Stimulated activated CD8-positive, alpha-beta memory T cell treated with anti-CD3 and anti-CD28 coated beads, Interleukin-2, amount 100 ng/mL, for 1 hour (primary cell): ENCODE measurements around the gene PSMB1.

Experiments
- DNase-seq, 2 donors: peaks; one replicate each; pipeline ENCODE4 v3.0.0-alpha.2; 2020; ENCODE audit warnings: low read depth in 2 of 2

PSMB1 gene

DNA sequence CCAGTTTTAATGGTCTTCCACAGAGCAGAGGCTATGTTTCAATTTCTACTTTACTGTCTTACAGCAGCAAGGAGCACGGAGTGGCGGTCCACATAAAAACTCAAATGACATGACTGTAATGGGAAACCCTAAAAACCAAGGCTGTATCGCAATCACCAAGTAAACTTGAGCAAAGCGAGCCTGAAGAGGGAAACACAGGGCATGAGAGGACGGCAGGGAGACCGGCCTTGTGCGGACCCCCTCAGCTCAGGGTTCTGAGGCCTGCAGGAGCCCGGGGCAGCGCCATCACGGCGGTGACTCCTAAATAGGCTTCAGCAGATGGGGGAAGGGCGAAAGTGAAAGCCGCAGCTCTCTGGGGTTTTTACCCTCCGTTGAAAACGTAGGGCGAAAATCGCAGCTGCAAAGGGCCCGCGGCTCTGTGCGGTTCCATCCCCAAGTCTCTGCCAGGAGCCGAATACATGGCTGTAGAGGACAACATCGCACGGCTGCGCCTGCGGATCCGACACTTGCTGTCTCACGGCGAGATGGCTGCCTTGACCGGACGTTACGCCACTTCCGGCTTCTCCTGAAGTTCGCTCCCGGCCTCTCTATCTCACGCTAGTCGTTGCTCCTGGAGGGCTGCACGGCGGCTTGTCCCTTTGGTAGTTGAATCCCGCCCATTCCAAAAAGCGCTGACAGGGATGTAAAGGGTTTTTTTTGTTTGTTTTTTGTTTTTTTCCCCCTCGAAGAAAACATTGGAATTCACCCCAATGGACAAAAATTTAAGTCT lies at the start of gene PSMB1:
PSMB1 (minus strand) TSS at position 543 of the 769 bp plus-strand sequence; CDS start at position 478, 65 bp downstream.
- peak; percentile 56 to 70 for DNase-seq

DNA sequence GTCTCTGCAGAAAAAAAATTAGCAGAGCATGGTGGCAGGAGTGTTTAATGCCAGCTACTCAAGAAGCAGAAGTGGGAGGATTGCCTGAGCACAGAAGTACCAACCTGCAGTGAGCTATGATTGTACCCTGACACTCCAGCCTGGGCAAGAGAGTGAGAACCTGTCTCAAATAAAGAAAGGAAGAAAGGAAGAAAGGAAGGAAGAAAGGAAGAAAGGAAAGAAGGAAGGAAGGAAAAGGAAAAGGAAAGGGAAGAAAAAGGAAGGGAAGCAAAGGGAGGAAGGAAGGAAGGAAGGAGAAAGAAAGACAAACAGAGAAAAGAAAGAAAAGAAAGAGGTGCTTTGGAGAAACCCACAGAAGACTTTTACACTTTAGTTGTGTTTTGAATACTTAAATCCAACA lies 44.2 kb upstream of the PSMB1 start:
- no peak for DNase-seq

DNA sequence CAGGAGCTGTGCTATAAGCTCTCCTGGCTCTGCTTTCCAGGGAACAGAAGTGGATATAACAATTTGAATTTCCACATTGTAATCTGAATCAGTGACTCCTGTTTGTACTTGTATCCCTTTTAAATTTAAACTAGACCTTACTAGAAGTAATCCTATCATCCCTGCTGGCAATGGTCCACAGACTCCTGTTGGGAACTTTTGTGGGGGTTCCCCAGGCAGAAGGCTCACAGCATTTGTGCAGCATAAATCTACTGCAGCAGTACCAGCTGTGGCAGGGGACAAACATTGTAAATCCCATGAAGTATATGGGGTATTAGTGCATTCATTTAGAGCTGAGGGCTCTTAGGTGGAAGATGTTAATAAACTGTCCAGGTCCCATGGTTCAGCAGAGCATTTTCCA lies 43.3 kb upstream of the PSMB1 start:
- DNase-seq: no peak

DNA sequence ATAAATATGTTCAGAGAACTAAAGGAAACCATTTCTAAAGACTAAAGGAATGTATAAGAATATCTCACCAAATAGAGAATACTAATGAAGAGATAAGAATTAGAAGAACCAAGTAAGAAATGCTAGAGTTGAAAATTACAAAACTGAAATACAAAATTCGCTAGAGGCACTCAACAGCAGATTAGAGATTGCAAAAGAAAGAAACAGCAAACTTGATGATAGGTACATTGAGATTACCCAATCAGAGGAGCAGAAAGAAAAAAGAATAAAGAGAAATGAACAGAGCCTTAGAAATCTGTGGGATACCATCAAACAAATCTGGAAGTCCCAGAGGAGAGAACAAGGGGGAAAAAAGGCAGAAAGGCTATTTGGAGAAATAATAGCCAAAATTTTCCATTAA lies 37.6 kb upstream of the PSMB1 start:
- DNase-seq: no peak

DNA sequence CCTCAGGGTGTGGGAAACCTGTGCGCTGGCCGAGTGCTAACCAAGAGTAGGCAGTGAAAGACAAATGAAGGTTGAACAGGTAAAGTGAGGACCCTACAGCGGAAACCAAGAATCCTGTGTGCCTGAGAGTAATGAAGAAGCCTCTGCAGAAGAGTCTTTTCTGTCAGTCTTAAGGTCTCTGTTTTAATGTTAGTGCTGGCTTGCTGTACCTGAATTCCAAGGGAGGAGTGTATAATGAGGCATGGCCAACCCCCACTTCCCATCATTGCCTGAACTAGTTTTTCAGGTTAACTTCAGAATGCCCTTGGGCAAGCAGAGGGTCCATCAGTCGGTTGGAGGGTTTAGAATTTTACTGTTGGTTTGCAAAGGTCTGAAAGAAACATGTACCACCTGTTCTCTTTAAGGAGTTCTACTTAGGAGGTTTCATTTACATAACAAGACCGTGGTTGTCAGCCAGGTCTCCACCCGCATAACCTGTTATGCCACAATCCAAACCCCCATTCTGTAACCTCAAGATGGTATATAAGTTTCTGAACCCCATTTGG lies 31.9 kb upstream of the PSMB1 start:
- no peak for DNase-seq

DNA sequence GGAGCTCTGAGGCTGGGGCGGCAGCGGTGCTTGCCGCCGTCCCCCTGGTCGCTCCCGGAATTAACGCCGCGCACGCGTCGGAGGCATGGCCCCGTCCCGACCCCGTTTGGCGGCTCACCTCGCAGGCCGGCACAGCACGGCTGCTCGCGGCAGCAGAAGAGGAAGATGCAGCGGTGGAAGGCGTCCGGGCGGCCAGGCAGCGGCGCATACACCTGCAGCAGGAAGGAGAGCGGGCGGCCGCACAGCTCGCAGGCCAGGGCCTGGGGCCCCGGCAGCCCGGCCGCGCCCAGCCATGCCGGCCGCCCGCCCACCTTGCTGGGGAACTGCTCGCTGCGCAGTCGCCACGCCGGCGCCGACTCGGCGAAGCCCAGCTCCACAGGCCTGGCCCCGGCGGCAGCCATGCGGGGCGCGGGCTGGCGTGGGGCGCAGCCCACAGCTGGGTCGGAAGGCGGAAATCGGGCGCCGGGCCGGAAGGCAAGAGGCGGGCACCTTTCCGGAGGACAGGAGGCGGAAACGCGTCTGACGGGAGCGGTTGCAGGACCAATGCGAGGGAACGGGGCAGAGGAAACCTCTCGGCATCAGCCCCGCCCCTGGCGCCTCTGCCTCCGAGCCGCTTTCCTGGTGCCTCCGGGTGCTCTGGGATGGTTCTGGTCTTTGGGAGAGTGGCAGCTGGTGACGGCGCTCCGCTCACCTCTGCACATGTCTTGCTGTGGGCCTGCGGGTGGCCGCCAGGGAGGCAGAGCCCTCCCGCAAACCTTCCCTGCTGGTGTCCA lies 31.3 kb upstream of the PSMB1 start, which contains the start of gene PDCD2:
PDCD2 (minus strand) TSS at position 457 of the 773 bp plus-strand sequence; CDS start at position 401, 56 bp downstream.
- peak; percentile 80 to 84 for DNase-seq

DNA sequence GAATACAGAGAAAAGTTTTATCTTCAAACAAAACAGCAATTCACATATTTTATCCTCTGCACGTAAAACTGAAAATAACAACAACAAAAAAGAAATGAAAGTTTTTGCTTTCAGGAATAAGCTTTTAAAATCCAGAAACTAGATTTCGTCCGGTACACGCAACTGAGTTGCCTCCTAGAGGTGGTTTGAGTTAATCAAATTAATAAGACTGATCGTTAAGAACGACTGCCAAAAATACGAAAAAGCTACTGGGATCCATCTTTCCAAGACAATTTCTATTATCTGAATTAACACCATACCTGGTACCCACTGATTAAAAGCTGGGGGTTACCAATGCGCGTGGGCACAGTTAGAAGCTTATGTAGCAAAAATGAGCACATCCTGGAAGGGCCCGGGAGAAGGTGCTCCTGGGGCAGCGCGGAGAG lies 30.7 kb upstream of the PSMB1 start:
- no peak for DNase-seq

DNA sequence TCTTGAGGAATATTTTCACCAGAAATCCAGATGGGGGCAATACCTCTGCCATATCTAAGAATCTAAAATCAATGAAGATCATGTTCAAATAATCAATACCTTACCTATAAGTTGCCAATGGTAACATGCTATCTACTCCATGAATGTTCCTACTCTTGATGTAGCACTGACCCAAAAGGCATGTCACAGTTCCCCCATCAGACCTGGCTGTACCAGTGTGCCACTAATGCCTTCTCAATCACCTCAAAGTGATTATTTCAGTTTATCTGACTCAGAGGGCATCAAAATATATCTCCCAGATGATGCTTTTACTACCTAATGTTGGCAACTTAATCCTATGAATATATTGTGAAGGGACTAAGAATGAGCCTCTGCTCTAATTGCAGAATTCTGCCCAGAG lies 25.8 kb upstream of the PSMB1 start:
- no peak for DNase-seq

DNA sequence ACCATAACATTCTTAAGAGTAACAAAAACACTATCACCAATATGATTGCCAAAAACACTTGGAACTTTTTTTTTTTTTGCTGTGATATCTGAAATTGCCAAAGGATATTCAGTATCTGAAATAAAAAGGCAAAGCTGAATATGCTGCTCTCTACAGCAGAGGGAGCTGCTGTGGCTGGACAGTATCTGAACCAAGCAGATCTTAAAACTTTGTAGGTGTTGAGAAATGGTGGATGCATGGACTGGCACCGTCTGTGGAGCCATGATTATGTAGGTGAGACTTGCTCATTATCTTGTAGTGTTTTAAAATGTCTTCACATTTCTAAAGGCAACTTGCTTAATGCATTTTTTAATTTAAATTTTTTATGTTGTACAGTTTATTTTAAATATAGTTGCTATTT lies 22.1 kb upstream of the PSMB1 start:
- no peak for DNase-seq

DNA sequence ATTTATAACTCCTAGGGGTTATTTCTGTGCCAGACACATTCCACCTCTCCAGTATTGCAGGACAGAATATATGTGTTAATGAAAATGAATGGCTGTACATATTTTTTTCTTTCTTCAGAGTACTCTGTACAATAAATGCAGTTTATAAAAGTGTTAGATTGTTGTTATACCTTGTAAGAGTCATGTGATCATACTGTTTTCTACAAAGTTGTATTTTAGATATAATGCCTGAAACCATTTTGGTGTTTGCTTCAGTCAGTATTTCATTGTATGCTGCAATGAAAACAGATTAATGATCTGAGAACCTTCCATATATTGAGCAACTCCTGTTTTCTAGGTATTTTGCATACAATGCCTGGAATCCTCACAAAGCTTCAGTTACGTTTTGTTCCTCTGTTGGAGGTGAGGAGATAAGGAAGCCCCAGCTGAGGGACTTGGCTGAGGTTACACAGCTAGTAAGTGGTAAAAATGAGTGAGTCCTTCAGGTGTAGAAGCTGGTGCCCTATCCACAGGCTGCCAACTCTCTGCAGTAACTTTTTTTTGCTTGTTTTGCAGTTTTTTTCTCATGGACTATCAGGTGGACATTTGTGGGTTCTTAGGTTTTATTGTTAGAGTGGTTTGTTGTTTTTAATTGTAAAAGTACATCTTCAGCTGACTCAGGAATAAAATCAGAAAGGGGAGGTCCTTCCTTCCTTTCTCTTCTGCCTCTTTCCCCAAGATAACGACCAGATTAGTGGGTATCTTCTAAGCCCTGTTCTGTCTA lies 19.8 kb upstream of the PSMB1 start:
- no peak for DNase-seq

DNA sequence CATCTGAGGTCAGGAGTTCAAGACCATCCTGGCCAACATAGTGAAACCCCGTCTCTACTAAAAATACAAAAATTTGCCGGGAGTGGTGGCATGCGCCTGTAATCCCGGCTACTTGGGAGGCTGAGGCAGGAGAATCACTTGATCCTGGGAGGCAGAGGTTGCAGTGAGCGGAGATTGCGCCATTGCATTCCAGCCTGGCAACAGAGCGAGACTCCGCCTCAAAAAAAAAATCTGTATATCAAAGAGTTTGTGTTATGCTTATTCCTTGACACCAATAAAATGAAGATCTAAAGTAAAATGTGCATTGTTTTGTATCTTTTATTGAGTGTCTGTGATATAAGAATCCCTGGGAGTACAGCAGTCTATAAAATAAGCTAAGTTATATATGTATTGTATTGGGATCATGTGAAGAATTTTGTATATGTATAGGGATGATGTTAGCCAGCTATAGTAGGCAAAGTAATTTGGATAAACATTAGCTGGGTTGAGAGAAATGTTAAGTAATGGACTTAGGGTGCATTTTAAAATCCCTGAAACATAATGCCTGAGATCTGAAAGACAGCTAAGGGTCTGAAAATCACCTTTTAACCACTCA lies 11.9 kb upstream of the PSMB1 start:
- DNase-seq: no peak

DNA sequence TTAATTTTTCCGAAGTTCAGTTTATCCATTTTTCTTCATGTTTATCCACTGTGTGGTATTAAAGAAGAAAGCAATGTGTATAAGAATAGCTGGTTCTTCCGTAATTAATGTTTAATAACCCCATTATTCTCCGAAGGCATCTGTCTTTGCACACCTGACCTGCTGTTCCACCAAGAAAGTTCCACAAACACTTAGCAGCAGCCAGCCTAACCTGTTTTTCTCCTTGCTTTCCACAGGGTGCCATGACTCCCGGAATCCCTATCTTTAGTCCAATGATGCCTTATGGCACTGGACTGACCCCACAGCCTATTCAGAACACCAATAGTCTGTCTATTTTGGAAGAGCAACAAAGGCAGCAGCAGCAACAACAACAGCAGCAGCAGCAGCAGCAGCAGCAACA lies 8.4 kb upstream of the PSMB1 start:
- no peak for DNase-seq

DNA sequence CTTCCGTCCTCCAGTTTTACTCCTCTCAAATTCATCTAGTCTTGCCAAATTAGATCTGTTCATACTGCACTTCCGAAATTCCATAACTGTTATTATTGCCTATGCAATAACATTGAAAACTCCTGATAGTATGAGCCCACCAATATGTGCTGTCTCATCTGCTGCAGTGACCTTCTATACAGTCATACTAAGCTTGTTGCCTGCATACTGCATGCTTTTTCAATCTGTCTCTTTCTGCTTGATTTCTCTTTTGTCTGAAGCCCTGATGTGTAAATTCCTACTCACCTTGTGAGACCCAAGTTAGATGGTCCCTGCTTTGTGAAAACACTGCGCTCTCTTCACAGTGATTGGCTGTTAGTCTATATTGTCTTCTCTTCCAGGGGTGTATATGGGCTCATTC lies 2.2 kb upstream of the PSMB1 start:
- DNase-seq: no peak

DNA sequence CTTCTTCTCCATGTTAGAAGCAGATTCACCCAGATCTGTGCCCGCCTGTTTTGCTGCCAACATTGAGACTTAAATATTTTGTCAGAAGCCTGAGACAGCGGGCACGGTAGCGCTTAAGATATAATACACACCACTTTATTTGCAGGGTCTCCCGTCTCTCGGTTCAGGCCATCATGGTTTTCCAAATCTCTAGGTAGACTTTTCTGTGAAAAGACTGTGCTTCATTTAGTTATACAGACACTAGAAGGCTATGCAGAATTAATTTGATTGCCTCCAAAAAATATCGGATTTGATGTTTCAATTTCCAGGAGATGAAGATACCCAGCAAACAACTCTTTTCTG lies 1.7 kb upstream of the PSMB1 start:
- no peak for DNase-seq

DNA sequence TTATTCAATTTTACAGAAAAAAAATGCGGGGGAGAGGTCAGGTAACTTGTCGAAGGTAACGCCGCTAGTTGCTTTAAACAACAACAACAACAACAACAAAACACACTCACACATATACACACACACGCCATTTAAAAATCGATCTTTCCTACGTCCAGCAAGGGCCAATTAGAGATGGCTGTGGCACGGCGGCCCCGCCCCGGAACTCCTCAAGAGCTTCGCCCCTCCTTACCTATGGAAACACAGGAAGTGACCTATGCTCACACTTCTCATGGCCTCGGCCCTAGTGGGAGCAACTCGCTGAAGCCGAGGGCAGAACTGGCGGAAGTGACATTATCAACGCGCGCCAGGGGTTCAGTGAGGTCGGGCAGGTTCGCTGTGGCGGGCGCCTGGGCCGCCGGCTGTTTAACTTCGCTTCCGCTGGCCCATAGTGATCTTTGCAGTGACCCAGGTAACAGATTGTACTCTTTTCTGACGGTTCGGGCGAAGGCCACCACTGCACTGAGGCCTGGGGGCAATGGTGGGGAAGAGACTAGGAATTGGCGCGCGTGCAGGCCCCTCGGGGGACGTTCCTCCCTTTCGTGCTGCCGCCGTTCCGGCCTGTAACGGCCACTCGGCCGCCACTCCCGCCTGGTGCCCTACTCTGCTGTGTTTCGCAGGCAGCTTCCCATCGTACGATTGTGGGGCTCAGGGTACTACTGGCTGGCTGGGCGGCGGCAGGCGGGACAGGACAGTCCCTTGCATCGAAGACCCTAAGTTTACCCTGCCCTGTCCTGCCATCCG lies 1.1 kb upstream of the PSMB1 start, which contains the start of gene TBP:
TBP (plus strand) TSS at position 357 of the 783 bp plus-strand sequence. CDS start 2,661 bp downstream, outside the sequence.
- DNase-seq: peak; percentile 93 to 96

DNA sequence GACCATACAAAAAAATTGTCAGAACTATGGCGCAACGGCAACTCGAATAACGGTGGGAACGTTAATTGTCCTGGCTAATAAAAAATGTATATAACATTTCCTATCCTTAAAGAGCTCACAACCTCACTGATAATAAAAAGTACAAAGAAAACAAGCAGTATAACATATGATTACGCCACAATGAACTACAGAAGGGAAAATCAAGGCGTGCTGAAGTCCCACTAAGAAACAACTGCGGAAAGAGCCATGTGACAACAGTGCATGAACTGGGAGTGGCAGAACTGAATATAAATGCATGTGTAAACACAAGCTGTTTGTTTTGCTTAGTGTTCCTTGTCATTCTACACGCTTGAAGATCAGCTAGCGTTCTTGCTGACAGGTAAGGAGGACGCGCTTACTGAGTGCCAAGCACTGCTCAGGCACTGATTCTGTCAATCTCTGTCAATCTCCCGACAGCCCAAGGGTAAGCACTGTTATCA lies 466 bp upstream of the PSMB1 start:
- DNase-seq: no peak

DNA sequence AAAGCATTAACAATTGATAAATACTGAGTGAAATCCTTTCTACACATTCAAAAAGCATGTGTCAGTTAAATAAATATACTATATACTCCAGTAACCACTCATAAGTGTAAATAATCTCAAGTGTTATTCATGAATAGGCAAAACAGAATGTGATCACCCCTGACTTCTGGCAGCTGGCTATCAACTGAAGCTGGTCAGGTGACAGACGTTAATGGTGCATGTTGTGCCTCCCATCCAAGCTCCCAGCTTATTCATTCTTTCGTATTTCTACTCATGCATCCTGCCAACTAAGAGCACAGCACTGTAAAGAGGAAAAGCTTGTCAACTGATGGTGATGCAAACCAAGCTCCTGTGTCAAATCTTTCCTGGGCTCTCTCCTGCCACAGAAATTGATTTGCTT lies 7.7 kb downstream of the PSMB1 start:
- no peak for DNase-seq

DNA sequence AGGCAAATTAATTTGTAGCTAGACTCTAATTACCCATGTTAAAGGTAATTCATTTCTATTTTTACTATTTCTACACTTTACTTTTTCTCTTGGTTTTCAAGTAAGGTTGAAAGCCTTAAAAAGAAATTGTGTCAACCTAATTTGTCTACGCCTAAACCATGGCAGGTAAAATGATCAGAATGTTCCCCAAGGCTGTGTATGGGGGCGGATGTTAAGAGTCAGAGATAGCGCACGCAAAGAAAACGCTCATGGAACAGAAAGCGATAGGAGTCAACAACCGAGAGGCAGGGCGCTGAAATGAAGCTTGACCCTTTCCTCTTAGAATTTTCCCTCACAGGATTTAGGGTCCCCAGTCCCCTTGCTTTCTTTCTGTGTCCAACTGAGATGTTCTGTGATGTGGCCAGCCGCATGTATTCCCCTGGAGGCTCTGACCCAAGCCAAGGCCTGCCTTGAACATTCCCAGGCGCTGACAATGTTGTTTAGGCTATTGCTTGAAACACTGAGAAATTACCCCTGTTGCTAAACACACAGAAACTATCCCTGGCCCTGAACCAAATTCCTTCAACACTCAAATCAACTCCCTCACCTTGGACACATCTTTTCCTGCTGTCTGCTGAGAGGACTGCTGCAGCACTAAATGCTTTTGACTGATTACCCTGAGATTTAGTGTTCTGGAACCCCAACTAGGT lies 10.9 kb downstream of the PSMB1 start:
- DNase-seq: no peak

DNA sequence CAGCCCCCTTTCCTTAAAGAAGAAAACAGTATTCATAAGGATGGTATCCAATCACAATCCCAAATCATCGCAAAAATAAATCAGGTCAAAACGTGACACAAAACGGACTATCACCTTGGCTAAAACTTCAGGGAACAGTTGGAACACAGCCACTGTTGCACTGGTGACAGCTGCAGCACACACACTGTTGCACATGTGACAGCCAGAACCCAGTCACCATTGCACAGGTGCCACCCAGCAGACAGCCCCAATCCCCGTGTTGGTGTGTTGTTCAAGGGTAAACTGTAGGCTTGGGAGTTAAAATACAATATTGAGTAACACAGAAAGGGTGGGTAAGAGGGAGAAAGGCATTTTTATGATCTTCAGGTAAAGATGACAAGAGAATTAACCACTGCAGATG lies 15.8 kb downstream of the PSMB1 start:
- DNase-seq: no peak

DNA sequence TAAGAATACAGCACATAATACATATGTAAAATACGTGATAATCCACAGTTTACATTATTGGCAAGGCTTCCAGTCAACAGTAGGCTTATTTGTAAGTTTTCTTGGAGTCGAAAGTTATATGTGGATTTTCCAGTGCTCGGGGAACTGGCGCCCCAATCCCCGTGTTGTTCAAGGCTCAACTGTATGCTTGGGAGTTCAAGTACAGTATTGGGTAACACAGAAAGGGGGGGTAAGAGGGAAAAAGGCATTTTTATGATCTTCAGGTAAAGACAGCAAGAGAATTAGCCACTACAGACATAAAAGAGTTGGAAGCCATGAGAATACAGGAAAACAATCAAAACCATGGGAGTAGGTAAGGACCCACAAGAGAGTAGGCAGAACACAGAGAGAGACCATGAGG lies 16.4 kb downstream of the PSMB1 start:
- DNase-seq: no peak
